SK-N-MC (cell line): ENCODE results near the gene SEBOX.

ENCODE experiments used
- DNase-seq: peaks from one replicate; pipeline ENCODE4 v3.0.0-alpha.2; 2011; ENCODE audit warnings: low read depth, low spot score
- H3K27ac ChIP-seq: fragments of 200-600 bp; sonication (generic); 2 replicates; pipeline ENCODE4 v1.5.1; 2016; ENCODE audit warnings: mixed run types
- H3K36me3 ChIP-seq: fragments of 200-600 bp; sonication (generic); 2 replicates; pipeline ENCODE4 v1.6.1; 2017; ENCODE audit warnings: antibody characterized with exemption, low read length, mixed read lengths; ENCODE audit not compliant: insufficient read depth
- H3K4me3 ChIP-seq: fragments of 200-600 bp; sonication (generic); 2 replicates; pipeline ENCODE4 v1.5.1; 2016
- H3K9ac ChIP-seq: fragments of 200-600 bp; sonication (generic); 2 replicates; pipeline ENCODE4 v1.8.0; 2017; ENCODE audit warnings: mixed run types, mixed read lengths; ENCODE audit not compliant: insufficient read length
- H3K9me3 ChIP-seq: fragments of 200-600 bp; sonication (generic); 2 replicates; pipeline ENCODE4 v1.6.1; 2017; ENCODE audit warnings: low read depth, mild to moderate bottlenecking, antibody characterized with exemption, low read length, moderate library complexity, mixed read lengths
- EZH2 ChIP-seq: fragments of 200-600 bp; sonication (generic); IDR thresholded peaks from one replicate; pipeline ENCODE4 v1.6.1; 2017; ENCODE audit warnings: antibody characterized with exemption
- FOXP2 ChIP-seq: optimal IDR thresholded peaks from 2 replicates; pipeline ENCODE3; 2011; ENCODE audit warnings: mild to moderate bottlenecking, moderate library complexity; ENCODE audit not compliant: insufficient read depth; ENCODE audit errors: extremely low read length, control extremely low read depth
- POLR2AphosphoS5 ChIP-seq: IDR thresholded peaks from 2 replicates; pipeline ENCODE4 v1.6.1; 2012; ENCODE audit warnings: mild to moderate bottlenecking, low read depth, low read length, borderline replicate concordance

The SEBOX gene

GRCh38 chr17:28372203-28372944 is 7.4 kb upstream of the SEBOX start:
- no peak overlapping the region for H3K27ac ChIP-seq
- no peaks in the 10 kb centered on the region for H3K9me3 ChIP-seq
- no peak overlapping the region for H3K9ac ChIP-seq
- peak overlapping the region; percentile 74 for H3K4me3 ChIP-seq
- no peaks in the 10 kb centered on the region for H3K36me3 ChIP-seq
- no peak for DNase-seq
- no peak for TF ChIP-seq EZH2
- no peak for TF ChIP-seq FOXP2

GRCh38 chr17:28371245-28372202 is 6.5 kb upstream of the SEBOX start, which contains the start of gene SARM1:
Gene SARM1 (plus strand): TSS chr17:28371694. CDS start chr17:28372033, 339 bp downstream.
- DNase-seq: peak; percentile 20

GRCh38 chr17:28370744-28371103 is 5.7 kb upstream of the SEBOX start:
- Histone ChIP-seq H3K36me3 (no peaks in the 10 kb centered on the region), H3K4me3 (peak overlapping the region; percentile 74), H3K27ac (no peak overlapping the region), H3K9me3 (no peaks in the 10 kb centered on the region), H3K9ac (no peak overlapping the region)
- DNase-seq: no peak
- no peak for TF ChIP-seq EZH2
- TF ChIP-seq FOXP2: no peak
- no peak for TF ChIP-seq POLR2AphosphoS5

More at GRCh38 chr17:28371245-28372202, 6.5 kb upstream of the SEBOX start, which contains the start of gene SARM1:
- H3K9ac ChIP-seq: no peak within 1 kb of the TSS
- no peak within 1 kb of the TSS for H3K27ac ChIP-seq
- no peaks in the 10 kb centered on the region for H3K36me3 ChIP-seq
- TF ChIP-seq FOXP2 (no peak), POLR2AphosphoS5 (no peak), EZH2 (no peak)
- no peaks in the 10 kb centered on the region for H3K9me3 ChIP-seq
- peak within 1 kb of the TSS; percentile 74 for H3K4me3 ChIP-seq

GRCh38 chr17:28370035-28370743 is 5.2 kb upstream of the SEBOX start, which contains the start of gene VTN:
Gene VTN (minus strand): TSS chr17:28370307. CDS start chr17:28370203, 104 bp downstream.
- Histone ChIP-seq H3K4me3 (peak within 1 kb of the TSS; percentile 74), H3K9ac (no peak within 1 kb of the TSS), H3K9me3 (no peaks in the 10 kb centered on the region), H3K36me3 (no peaks in the 10 kb centered on the region), H3K27ac (no peak within 1 kb of the TSS)
- no peak for DNase-seq
- TF ChIP-seq EZH2 (no peak), POLR2AphosphoS5 (no peak), FOXP2 (no peak)

GRCh38 chr17:28369684-28370034 is 4.7 kb upstream of the SEBOX start:
- Histone ChIP-seq H3K36me3 (no peaks in the 10 kb centered on the region), H3K4me3 (no peak overlapping the region), H3K9me3 (no peaks in the 10 kb centered on the region), H3K9ac (no peak overlapping the region), H3K27ac (no peak overlapping the region)
- TF ChIP-seq POLR2AphosphoS5 (no peak), EZH2 (no peak), FOXP2 (no peak)
- no peak for DNase-seq

DNA sequence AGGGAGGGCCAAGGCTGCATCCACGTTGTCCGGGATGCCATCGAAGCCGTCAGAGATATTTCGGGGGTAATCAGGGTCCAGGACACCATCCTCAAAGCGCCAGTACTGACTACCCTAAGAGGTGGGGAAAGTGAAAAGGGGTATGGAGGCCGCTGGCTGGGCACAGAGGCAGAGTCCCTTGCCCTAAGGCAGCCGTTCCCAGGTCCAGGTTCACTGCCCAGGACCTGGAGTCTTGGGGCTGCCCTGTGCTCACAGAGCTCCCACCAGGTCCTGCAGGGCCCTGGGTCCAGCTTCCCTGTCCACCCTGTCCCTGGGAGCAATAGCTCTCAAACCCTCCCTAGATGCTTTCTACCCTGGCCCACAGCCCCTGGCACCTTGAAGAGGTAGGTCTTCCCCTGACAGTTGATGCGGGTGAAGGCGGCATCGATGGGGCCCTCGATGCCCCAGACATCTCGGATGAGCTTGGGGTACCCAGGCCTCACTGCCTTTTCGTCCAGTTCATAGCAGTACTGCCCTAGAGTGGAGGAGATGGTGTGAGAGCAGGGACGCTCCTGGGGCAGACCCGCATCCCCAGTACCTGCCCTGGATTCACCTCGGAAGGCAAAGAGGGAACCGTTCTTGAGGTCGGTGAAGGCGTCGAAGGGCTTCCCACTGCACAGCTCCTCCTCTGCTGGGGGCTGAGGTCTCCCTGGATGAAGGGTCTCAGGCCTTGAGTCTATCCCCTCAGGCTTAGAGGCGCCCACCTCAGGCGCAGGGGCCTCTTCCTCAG is 4.1 kb upstream of the SEBOX start:
- no peak overlapping the region for H3K9ac ChIP-seq
- no peak for TF ChIP-seq FOXP2
- TF ChIP-seq POLR2AphosphoS5: no peak
- no peak for TF ChIP-seq EZH2
- no peaks in the 10 kb centered on the region for H3K36me3 ChIP-seq
- no peak overlapping the region for H3K27ac ChIP-seq
- no peaks in the 10 kb centered on the region for H3K9me3 ChIP-seq
- no peak overlapping the region for H3K4me3 ChIP-seq
- no peak for DNase-seq

GRCh38 chr17:28368306-28368831 is 3.4 kb upstream of the SEBOX start:
- Histone ChIP-seq H3K27ac (no peak overlapping the region), H3K9me3 (no peaks in the 10 kb centered on the region), H3K36me3 (peaks cover 2% of the 10 kb centered on the region; the same call in 1 of the 2 replicates), H3K9ac (no peak overlapping the region), H3K4me3 (no peak overlapping the region)
- TF ChIP-seq POLR2AphosphoS5: no peak
- no peak for TF ChIP-seq EZH2
- no peak for TF ChIP-seq FOXP2
- no peak for DNase-seq
